Heart left ventricle (tissue), 16 donors: Measurements from ENCODE around the gene PSKH1. TPM values are rescaled to one million over a fixed set of nuclear protein-coding genes. Genes with fewer than 3 reads are reported as not detected.
A peak's percentile ranks its signal among the peaks of the same experiment; 100 is the strongest.

Experiments
- ATAC-seq, 4 donors: fragments of 200-7000 bp; cut with Tn5 transposase; one replicate each; pipeline ENCODE4 v1.9.1; 2020 to 2022; ENCODE audit warnings: moderate library complexity in 4 of 4, mild to moderate bottlenecking in 3 of 4, moderate number of reproducible peaks in 1 of 4
- DNase-seq, 5 donors: peaks; one replicate each; pipeline ENCODE4 v3.0.0-alpha.2; 2020
- H3K27ac ChIP-seq, 12 donors: fragments of 200-600 bp; sonication (generic) in 4 of 12; one replicate each; pipeline versions ENCODE4 v1.5.0 to v1.8.0; 2016 to 2022; ENCODE audit warnings: mild to moderate bottlenecking in 2 of 12
- H3K27me3 ChIP-seq, 9 donors: fragments of 200-600 bp; sonication (generic) in 2 of 9; one replicate each; pipeline versions ENCODE4 v1.5.1 to v1.8.0; 2016 to 2022; ENCODE audit warnings: mild to moderate bottlenecking in 3 of 9
- H3K36me3 ChIP-seq, 9 donors: fragments of 200-600 bp; sonication (generic) in 2 of 9; one replicate each; pipeline versions ENCODE4 v1.5.0 to v1.8.0; 2018 to 2022; ENCODE audit warnings: mild to moderate bottlenecking in 2 of 9
- H3K4me1 ChIP-seq, 12 donors: fragments of 200-600 bp; sonication (generic) in 4 of 12; one replicate each; pipeline versions ENCODE4 v1.5.0 to v1.8.0; 2016 to 2022; ENCODE audit warnings: mild to moderate bottlenecking in 3 of 12
- H3K4me3 ChIP-seq, 12 donors: fragments of 200-600 bp; sonication (generic) in 4 of 12; one replicate each; pipeline versions ENCODE4 v1.5.0 to v1.8.0; 2017 to 2022; ENCODE audit warnings: mild to moderate bottlenecking in 9 of 12, moderate library complexity in 4 of 12
- H3K9me3 ChIP-seq, 12 donors: fragments of 200-600 bp; sonication (generic) in 4 of 12; one replicate each; pipeline versions ENCODE4 v1.5.0 to v1.8.0; 2016 to 2022; ENCODE audit warnings: mild to moderate bottlenecking in 1 of 12
- POLR2A ChIP-seq, 2 donors: fragments of 450-650 bp; IDR thresholded peaks; one replicate each; pipeline ENCODE4 v1.6.1; 2017; ENCODE audit warnings: antibody characterized with exemption in 2 of 2, mild to moderate bottlenecking in 2 of 2, moderate library complexity in 2 of 2
- WGBS, 4 donors: extraction: QIAGEN DNeasy Blood & Tissue Kit in 2 of 4; methylation state at CpG; one replicate each; pipeline versions ENCODE4 v1.1.5 to v1.1.7; 2013 to 2018; 5-methylcytosine and 5-hydroxymethylcytosine counted together
- intact Hi-C, 10 donors: fragments of 100-400 bp; cut with DNase I; formaldehyde crosslinking; loops; one replicate each; pipeline versions ENCODE4 v1.11.1 to v1.14.2; 2022
- polyA plus RNA-seq, 2 donors: library from polyadenylated mRNA; stranded (reverse); fragments of 200-250 nt; gene quantifications; one replicate each; pipeline ENCODE4 v1.2.3, GENCODE V29; 2013
- total RNA-seq, 9 donors: library from RNA; depleted of rRNA in 2 of 9; stranded (reverse); fragments of >200 nt in 2 of 9; fragmentation: NEBNext Ultra II Directional in 3 of 9; extraction: Animal tissue kit (Norgen Biotek cat#: 25700) in 3 of 9; gene quantifications; one replicate each; pipeline versions ENCODE4 v1.1.0 to v1.2.4, GENCODE V29; 2016 to 2023
- TF ChIP-seq, protein P1 (sequence below), 12 donors: fragments of 200-600 bp; sonication (generic) in 4 of 12; IDR thresholded peaks; one replicate each; pipeline versions ENCODE4 v1.5.0 to v1.8.0; 2018 to 2022; ENCODE audit warnings: antibody characterized with exemption in 12 of 12, mild to moderate bottlenecking in 5 of 12
- donor health status: ischemic (EF 13 %, LVEDD 7.1; RV severe dilation, severe dysfunction).
- donor health status: healthy with polysubstance abuse.
- donor health status: DM: no; HTN: yes; CAD: no.
- donor health status: DM: no; HTN: no; CAD: no.
- donor health status: ischemic (EF 25% LVEDD 6.9; RV normal size, moderate dysfunction).
- donor health status: ischemic (EF 25% LVEDD 5.7; RV mildly dilated, moderate dysfunction).
- donor health status: healthy.
- donor health status: DM: yes; HTN: yes; CAD: no.
- donor health status: ischemic (EF 35%, LVEDD 5.7; RV mildly dilated, moderate dysfunction).
- donor health status: nonischemic (EF 11% LVEDD 7.7; RV severe dilation, severe dysfunction).
- donor health status: DM: yes; HTN: yes; CAD: no.
- donor health status: PGD.
- donor health status: ischemic (EF 29% LVEDD 5.4; RV normal size, mild dysfunction).
- donor health status: nonischemic (EF 23%, LVEDD 6.1; RV moderate dilation, normal function).

The PSKH1 gene
- total and polyA plus RNA-seq, 11 donors = 16.3 to 36.9 (median 21.6) TPM

DNA sequence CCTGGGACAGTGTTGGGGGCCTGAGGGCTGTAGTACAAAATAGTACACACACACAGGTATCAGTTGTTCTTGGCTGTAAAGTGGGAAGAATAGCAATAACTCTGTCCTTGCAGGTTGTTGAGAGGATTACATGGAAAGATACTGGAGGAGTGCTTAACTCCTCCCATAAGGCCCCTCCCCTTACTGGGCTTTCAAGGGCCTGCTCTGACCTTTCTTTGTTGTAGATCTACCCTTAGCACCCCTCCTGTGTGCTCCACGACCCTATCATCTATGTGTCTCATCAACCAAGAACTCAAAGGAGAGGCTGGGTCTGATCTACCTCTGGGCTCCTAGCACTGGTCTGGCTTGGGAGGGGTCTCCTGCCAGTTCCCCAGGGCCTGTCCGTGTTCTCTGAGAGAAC is 28.5 kb upstream of the PSKH1 start:
- no peak for ATAC-seq
- H3K27me3 ChIP-seq = no peaks in the 10 kb centered on the region
- H3K4me3 ChIP-seq = no peak overlapping the region
- H3K9me3 ChIP-seq = no peaks in the 10 kb centered on the region
- peaks cover 6 to 54% (median 45%) of the 10 kb centered on the region in 12 donors for H3K4me1 ChIP-seq
- no peak for DNase-seq
- TF ChIP-seq, protein P1, sequence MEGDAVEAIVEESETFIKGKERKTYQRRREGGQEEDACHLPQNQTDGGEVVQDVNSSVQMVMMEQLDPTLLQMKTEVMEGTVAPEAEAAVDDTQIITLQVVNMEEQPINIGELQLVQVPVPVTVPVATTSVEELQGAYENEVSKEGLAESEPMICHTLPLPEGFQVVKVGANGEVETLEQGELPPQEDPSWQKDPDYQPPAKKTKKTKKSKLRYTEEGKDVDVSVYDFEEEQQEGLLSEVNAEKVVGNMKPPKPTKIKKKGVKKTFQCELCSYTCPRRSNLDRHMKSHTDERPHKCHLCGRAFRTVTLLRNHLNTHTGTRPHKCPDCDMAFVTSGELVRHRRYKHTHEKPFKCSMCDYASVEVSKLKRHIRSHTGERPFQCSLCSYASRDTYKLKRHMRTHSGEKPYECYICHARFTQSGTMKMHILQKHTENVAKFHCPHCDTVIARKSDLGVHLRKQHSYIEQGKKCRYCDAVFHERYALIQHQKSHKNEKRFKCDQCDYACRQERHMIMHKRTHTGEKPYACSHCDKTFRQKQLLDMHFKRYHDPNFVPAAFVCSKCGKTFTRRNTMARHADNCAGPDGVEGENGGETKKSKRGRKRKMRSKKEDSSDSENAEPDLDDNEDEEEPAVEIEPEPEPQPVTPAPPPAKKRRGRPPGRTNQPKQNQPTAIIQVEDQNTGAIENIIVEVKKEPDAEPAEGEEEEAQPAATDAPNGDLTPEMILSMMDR (IDR thresholded peaks at IDR 0.05) = no peak
- TF ChIP-seq POLR2A (IDR thresholded peaks at IDR 0.05) = no peak
- peaks cover 0 to 68% (median 47%) of the 10 kb centered on the region in 9 donors for H3K36me3 ChIP-seq
- intact Hi-C loops = loop anchor here in 1 of 10 donors (10.0 kb wide), 1 partner anchor 340 kb away; the partner anchor contains the start of gene RIPOR1
- 77 to 88% (median 85%) methylated on average over 2 of the region's 2 CpGs for WGBS, 4 donors
- H3K27ac ChIP-seq = peak overlapping the region in 6 of 12 donors; percentile 83 to 94 (median 86)

DNA sequence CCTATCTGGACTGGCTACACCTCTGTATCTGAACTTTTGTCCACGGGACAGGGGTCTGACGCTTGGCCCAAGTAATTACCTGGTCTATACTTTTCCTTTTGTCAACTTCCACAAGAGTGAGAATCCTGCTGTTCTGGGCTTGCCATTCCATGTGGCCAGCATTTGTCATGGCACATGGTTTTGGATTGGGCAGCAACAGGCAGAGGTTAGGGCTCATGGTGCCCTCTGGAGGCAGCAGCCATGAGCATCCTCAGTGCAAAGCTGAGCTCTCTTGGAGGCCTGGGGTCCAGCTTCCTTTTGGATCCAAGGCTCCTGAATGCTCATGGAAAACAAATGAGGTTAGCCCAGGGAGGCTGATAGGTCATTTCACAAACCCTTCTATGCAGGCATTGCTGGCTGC is 27.7 kb upstream of the PSKH1 start:
- no peak for ATAC-seq
- intact Hi-C loops = loop anchor here in 2 of 10 donors (1.0 to 10.0 kb wide), 2 partner anchors 49 to 341 kb away; partner anchors contain the start of gene RIPOR1 (in 1 of the 2)
- H3K27me3 ChIP-seq = no peaks in the 10 kb centered on the region
- H3K4me3 ChIP-seq = no peak overlapping the region
- DNase-seq = no peak
- WGBS, 4 donors = 93 to 100% (median 96%) methylated on average over 2 of the region's 2 CpGs
- TF ChIP-seq, protein P1 (IDR thresholded peaks at IDR 0.05) = peak in 10 of 12 donors; percentile 19 to 51 (median 30)
- TF ChIP-seq POLR2A (IDR thresholded peaks at IDR 0.05) = no peak
- H3K27ac ChIP-seq = peak overlapping the region in 2 of 12 donors; percentile 87 to 93
- peaks cover 0 to 73% (median 54%) of the 10 kb centered on the region in 9 donors for H3K36me3 ChIP-seq
- H3K4me1 ChIP-seq = peaks cover 6 to 52% (median 43%) of the 10 kb centered on the region in 12 donors
- no peaks in the 10 kb centered on the region for H3K9me3 ChIP-seq

DNA sequence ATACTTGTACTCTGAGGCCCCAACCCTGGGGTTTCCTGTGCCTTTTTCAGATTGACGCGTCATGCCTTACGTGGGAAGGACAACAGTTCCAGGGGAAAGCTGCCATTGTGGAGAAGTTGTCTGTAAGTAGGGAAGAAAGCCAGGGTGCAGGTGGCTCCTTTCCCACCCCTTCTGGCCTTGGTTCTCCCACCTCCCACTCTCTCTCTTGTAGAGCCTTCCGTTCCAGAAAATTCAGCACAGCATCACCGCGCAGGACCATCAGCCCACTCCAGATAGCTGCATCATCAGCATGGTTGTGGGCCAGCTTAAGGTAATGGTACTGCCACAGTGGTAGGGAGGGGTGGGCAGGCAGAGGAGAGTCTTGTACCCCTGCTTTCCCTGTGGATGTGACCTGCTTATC is 24.8 kb upstream of the PSKH1 start:
- TF ChIP-seq POLR2A (IDR thresholded peaks at IDR 0.05) = no peak
- TF ChIP-seq, protein P1 (IDR thresholded peaks at IDR 0.05) = no peak
- no peaks in the 10 kb centered on the region for H3K9me3 ChIP-seq
- ATAC-seq (no peak), DNase-seq (no peak)
- H3K4me1 ChIP-seq = peaks cover 0 to 30% (median 23%) of the 10 kb centered on the region in 12 donors
- no peak overlapping the region for H3K4me3 ChIP-seq
- intact Hi-C loops = loop anchor here in 1 of 10 donors (10.0 kb wide), 1 partner anchor 343 kb away; the partner anchor contains the start of gene RIPOR1
- H3K36me3 ChIP-seq = peaks cover 0 to 73% (median 65%) of the 10 kb centered on the region in 9 donors
- no peak overlapping the region for H3K27ac ChIP-seq
- WGBS, 4 donors = 87 to 98% (median 95%) methylated on average over 6 of the region's 6 CpGs
- H3K27me3 ChIP-seq = no peaks in the 10 kb centered on the region

DNA sequence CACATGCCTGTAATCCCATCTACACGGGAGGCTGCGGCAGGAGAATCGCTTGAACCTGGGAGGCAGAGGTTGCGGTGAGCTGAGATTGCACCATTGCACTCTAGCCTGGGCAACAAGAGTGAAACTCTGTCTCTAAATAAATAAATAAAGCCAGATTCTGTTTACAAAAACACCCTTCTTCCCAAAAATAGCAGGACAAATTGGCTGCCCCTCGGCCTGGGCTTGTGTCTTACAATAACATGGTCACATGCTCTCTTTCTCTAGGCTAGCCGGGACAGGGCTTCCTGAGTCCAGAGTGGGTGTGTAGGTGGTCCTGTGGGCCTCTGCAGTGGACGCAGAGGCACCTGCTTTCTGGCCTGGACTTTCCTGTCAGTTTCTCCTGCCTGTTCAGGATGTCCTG is 23.4 kb upstream of the PSKH1 start:
- intact Hi-C loops = loop anchor here in 3 of 10 donors (5.0 to 10.0 kb wide), 2 partner anchors 37 to 345 kb away; partner anchors contain the start of gene RIPOR1 (in 1 of the 3)
- DNase-seq (no peak), ATAC-seq (no peak)
- Histone ChIP-seq H3K36me3 (peaks cover 0 to 73% (median 65%) of the 10 kb centered on the region in 9 donors), H3K27me3 (no peaks in the 10 kb centered on the region), H3K27ac (no peak overlapping the region), H3K4me3 (no peak overlapping the region), H3K9me3 (no peaks in the 10 kb centered on the region), H3K4me1 (peaks cover 6 to 28% (median 21%) of the 10 kb centered on the region in 12 donors)
- 73 to 84% (median 80%) methylated on average over 7 of the region's 7 CpGs for WGBS, 4 donors
- TF ChIP-seq, protein P1 (IDR thresholded peaks at IDR 0.05) = no peak
- no peak for TF ChIP-seq POLR2A (IDR thresholded peaks at IDR 0.05)
